HepG2 (cell line): ENCODE measurements around the gene MAB21L4. TPM values are rescaled to one million over a fixed set of nuclear protein-coding genes. Genes with fewer than 3 reads are reported as not detected.

Experiments used
- AKAP8 ChIP-seq: sonication (generic); formaldehyde crosslinking; IDR thresholded peaks from 2 replicates; pipeline ENCODE4 v1.5.1; 2020; ENCODE audit warnings: mild to moderate bottlenecking, missing genetic modification reagents
- DPF2 ChIP-seq: sonication (generic); formaldehyde crosslinking; IDR thresholded peaks from 2 replicates; pipeline ENCODE4 v1.4.0; 2020; ENCODE audit warnings: mild to moderate bottlenecking, low read depth, missing genetic modification reagents, borderline replicate concordance
- GATA4 ChIP-seq: sonication (generic); IDR thresholded peaks from 2 replicates; pipeline ENCODE4 v1.6.1; 2016; ENCODE audit warnings: antibody characterized with exemption, low read depth, borderline replicate concordance
- IKZF1 ChIP-seq: fragments of 450-650 bp; IDR thresholded peaks from 2 replicates; pipeline ENCODE4 v1.7.1; 2016
- MTA1 ChIP-seq: sonication (generic); formaldehyde crosslinking; IDR thresholded peaks from 2 replicates; pipeline ENCODE4 v1.4.0; 2020; ENCODE audit warnings: missing genetic modification reagents, mild to moderate bottlenecking, borderline replicate concordance
- RBM22 ChIP-seq: fragments of 200-400 bp; formaldehyde crosslinking; optimal IDR thresholded peaks from 2 replicates; pipeline ENCODE3; 2017; ENCODE audit warnings: mild to moderate bottlenecking, low read length, moderate library complexity
- XRCC5 ChIP-seq: fragments of 200-400 bp; formaldehyde crosslinking; optimal IDR thresholded peaks from 2 replicates; pipeline ENCODE3; 2017; ENCODE audit warnings: mild to moderate bottlenecking, low read length
- ZBTB38 ChIP-seq: sonication (generic); formaldehyde crosslinking; IDR thresholded peaks from 2 replicates; pipeline ENCODE4 v1.5.1; 2020; ENCODE audit warnings: mild to moderate bottlenecking, missing genetic modification reagents
- ZNF562 ChIP-seq: sonication (generic); formaldehyde crosslinking; IDR thresholded peaks from 2 replicates; pipeline ENCODE4 v1.8.0; 2022; ENCODE audit warnings: missing genetic modification reagents, borderline replicate concordance
- ZNF766 ChIP-seq: sonication (generic); formaldehyde crosslinking; IDR thresholded peaks from 2 replicates; pipeline ENCODE4 v1.5.0; 2020; ENCODE audit warnings: missing genetic modification reagents, borderline replicate concordance
- ZSCAN21 ChIP-seq: sonication (generic); formaldehyde crosslinking; IDR thresholded peaks from 2 replicates; pipeline ENCODE4 v1.8.0; 2022; ENCODE audit warnings: mild to moderate bottlenecking, missing genetic modification reagents, moderate library complexity, borderline replicate concordance
- polyA plus RNA-seq, 8 experiments: library from polyadenylated mRNA; depleted of rRNA in 3 of 8; stranded (reverse) in 7 of 8; unstranded in 1 of 8; fragments of >200 nt; fragmentation: Illumina TruSeq in 4 of 8; extraction: Trizol in 4 of 8; gene quantifications; 2 replicates each; pipeline versions ENCODE4 v1.2.1 to v1.2.3, GENCODE V29; 2011 to 2016; ENCODE audit warnings: low read depth in 4 of 8, missing spikeins in 1 of 8, mixed read lengths in 1 of 8; ENCODE audit not compliant: insufficient read depth in 1 of 8
- total RNA-seq, 5 experiments: library from RNA; depleted of rRNA; stranded (reverse); fragments of >200 nt; fragmentation: Illumina TruSeq; extraction: Trizol; gene quantifications; 2 replicates each; pipeline ENCODE4 v1.2.3, GENCODE V29; 2016; ENCODE audit warnings: low read depth in 1 of 5
- TF ChIP-seq, protein P1 (sequence below): sonication (generic); formaldehyde crosslinking; IDR thresholded peaks from 2 replicates; pipeline ENCODE4 v1.4.0; 2020; ENCODE audit warnings: missing genetic modification reagents
- TF ChIP-seq, protein P2 (sequence below): sonication (generic); IDR thresholded peaks from 2 replicates; pipeline ENCODE4 v1.6.1; 2016; ENCODE audit warnings: low read depth, borderline replicate concordance
- TF ChIP-seq, protein P3 (sequence below): sonication (generic); formaldehyde crosslinking; IDR thresholded peaks from 2 replicates; pipeline ENCODE4 v1.5.0; 2020; ENCODE audit warnings: mild to moderate bottlenecking, missing genetic modification reagents, borderline replicate concordance
- TF ChIP-seq, protein P4 (sequence below): sonication (generic); formaldehyde crosslinking; IDR thresholded peaks from 2 replicates; pipeline ENCODE4 v1.5.1; 2020; ENCODE audit warnings: mild to moderate bottlenecking, missing genetic modification reagents, borderline replicate concordance
- TF ChIP-seq, protein P5 (sequence below): sonication (generic); formaldehyde crosslinking; IDR thresholded peaks from 2 replicates; pipeline ENCODE4 v1.4.0; 2020; ENCODE audit warnings: missing genetic modification reagents, borderline replicate concordance
- TF ChIP-seq, protein P6 (sequence below): sonication (generic); formaldehyde crosslinking; IDR thresholded peaks from 2 replicates; pipeline ENCODE4 v1.4.0; 2020; ENCODE audit warnings: missing genetic modification reagents

The MAB21L4 gene
- total and polyA plus RNA-seq, 2 of the 13 experiments (the other 11 are each of a cell fraction or from before 2014, with no cell fraction given), result 3.0 to 14.0 TPM

DNA sequence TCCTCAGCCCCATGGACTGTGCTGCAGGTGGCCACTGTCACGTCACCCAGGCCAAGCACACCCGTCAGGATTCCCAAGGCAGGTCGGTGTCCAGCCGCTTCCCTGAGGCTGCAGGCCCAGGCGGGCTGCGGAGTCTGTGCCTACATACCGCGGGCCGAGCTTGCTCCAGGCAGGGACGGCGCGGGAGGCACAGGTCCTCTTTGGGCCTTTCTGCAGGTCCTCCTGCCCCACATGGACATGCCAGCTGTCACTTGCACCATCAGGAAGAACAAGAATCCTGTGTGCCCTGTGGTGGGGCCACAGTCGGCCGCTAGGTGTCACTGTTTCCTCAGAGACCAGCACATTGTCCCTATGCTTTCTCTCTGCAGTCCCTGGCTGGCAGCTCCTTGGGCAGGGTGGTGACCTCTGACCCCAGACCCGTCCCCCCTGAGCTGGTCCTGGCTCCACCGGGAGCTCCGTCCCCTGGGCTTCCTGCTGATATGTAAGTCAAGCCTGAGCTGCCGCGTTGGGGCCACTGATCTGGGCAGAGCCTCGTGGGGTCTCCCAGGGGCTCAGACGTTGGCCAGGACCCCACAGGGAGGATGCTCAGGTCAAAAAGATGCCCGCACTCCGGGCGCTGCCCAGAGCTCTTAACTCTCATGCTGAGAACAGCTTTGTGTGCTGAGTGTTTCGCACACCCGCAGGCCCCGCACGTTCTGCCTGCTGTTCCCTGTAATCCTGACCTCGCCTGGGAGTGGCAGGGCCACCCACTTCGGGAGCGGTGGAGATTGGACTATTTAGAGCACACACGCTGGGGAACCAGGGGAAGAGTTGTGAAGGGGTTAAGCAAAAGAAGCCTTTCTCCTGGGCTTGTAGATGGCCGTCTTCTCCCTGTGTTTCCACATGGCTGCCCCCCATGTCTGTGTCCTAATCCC lies 44.6 kb downstream of the MAB21L4 start (continued):
- TF ChIP-seq, protein P1, sequence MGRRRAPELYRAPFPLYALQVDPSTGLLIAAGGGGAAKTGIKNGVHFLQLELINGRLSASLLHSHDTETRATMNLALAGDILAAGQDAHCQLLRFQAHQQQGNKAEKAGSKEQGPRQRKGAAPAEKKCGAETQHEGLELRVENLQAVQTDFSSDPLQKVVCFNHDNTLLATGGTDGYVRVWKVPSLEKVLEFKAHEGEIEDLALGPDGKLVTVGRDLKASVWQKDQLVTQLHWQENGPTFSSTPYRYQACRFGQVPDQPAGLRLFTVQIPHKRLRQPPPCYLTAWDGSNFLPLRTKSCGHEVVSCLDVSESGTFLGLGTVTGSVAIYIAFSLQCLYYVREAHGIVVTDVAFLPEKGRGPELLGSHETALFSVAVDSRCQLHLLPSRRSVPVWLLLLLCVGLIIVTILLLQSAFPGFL, result no peak
- no peak for TF ChIP-seq RBM22
- TF ChIP-seq, protein P2, sequence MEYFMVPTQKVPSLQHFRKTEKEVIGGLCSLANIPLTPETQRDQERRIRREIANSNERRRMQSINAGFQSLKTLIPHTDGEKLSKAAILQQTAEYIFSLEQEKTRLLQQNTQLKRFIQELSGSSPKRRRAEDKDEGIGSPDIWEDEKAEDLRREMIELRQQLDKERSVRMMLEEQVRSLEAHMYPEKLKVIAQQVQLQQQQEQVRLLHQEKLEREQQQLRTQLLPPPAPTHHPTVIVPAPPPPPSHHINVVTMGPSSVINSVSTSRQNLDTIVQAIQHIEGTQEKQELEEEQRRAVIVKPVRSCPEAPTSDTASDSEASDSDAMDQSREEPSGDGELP, result peak; percentile 34; the same call in 1 of the 2 replicates
- TF ChIP-seq XRCC5, result peak; percentile 76
- TF ChIP-seq MTA1 (CRISPR knock-in tag), result no peak; the same call in 1 of the 2 replicates
- TF ChIP-seq ZNF562 (CRISPR knock-in tag), result no peak
- TF ChIP-seq ZSCAN21, result no peak; the same call in 1 of the 2 replicates
- TF ChIP-seq, protein P3, sequence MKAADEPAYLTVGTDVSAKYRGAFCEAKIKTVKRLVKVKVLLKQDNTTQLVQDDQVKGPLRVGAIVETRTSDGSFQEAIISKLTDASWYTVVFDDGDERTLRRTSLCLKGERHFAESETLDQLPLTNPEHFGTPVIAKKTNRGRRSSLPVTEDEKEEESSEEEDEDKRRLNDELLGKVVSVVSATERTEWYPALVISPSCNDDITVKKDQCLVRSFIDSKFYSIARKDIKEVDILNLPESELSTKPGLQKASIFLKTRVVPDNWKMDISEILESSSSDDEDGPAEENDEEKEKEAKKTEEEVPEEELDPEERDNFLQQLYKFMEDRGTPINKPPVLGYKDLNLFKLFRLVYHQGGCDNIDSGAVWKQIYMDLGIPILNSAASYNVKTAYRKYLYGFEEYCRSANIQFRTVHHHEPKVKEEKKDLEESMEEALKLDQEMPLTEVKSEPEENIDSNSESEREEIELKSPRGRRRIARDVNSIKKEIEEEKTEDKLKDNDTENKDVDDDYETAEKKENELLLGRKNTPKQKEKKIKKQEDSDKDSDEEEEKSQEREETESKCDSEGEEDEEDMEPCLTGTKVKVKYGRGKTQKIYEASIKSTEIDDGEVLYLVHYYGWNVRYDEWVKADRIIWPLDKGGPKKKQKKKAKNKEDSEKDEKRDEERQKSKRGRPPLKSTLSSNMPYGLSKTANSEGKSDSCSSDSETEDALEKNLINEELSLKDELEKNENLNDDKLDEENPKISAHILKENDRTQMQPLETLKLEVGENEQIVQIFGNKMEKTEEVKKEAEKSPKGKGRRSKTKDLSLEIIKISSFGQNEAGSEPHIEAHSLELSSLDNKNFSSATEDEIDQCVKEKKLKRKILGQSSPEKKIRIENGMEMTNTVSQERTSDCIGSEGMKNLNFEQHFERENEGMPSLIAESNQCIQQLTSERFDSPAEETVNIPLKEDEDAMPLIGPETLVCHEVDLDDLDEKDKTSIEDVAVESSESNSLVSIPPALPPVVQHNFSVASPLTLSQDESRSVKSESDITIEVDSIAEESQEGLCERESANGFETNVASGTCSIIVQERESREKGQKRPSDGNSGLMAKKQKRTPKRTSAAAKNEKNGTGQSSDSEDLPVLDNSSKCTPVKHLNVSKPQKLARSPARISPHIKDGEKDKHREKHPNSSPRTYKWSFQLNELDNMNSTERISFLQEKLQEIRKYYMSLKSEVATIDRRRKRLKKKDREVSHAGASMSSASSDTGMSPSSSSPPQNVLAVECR (CRISPR knock-in tag), result peak; percentile 57; the same call in 1 of the 2 replicates
- TF ChIP-seq AKAP8 (CRISPR knock-in tag), result no peak
- no peak for TF ChIP-seq GATA4
- no peak for TF ChIP-seq IKZF1
- TF ChIP-seq, protein P4, sequence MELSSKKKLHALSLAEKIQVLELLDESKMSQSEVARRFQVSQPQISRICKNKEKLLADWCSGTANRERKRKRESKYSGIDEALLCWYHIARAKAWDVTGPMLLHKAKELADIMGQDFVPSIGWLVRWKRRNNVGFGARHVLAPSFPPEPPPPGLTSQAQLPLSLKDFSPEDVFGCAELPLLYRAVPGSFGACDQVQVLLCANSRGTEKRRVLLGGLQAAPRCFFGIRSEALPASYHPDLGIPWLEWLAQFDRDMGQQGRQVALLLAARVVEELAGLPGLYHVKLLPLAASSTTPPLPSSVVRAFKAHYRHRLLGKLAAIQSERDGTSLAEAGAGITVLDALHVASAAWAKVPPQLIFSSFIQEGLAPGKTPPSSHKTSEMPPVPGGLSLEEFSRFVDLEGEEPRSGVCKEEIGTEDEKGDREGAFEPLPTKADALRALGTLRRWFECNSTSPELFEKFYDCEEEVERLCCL (CRISPR knock-in tag), result no peak
- no peak for TF ChIP-seq DPF2 (CRISPR knock-in tag)
- TF ChIP-seq, protein P5, sequence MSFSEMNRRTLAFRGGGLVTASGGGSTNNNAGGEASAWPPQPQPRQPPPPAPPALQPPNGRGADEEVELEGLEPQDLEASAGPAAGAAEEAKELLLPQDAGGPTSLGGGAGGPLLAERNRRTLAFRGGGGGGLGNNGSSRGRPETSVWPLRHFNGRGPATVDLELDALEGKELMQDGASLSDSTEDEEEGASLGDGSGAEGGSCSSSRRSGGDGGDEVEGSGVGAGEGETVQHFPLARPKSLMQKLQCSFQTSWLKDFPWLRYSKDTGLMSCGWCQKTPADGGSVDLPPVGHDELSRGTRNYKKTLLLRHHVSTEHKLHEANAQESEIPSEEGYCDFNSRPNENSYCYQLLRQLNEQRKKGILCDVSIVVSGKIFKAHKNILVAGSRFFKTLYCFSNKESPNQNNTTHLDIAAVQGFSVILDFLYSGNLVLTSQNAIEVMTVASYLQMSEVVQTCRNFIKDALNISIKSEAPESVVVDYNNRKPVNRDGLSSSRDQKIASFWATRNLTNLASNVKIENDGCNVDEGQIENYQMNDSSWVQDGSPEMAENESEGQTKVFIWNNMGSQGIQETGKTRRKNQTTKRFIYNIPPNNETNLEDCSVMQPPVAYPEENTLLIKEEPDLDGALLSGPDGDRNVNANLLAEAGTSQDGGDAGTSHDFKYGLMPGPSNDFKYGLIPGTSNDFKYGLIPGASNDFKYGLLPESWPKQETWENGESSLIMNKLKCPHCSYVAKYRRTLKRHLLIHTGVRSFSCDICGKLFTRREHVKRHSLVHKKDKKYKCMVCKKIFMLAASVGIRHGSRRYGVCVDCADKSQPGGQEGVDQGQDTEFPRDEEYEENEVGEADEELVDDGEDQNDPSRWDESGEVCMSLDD (CRISPR knock-in tag), result no peak
- TF ChIP-seq ZBTB38 (CRISPR knock-in tag), result no peak
- TF ChIP-seq ZNF766 (CRISPR knock-in tag), result no peak
- TF ChIP-seq, protein P6, sequence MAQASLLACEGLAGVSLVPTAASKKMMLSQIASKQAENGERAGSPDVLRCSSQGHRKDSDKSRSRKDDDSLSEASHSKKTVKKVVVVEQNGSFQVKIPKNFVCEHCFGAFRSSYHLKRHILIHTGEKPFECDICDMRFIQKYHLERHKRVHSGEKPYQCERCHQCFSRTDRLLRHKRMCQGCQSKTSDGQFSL (CRISPR knock-in tag), result no peak
